ENCODE results near the gene SERHL2.

GRCh38 chr22:42533638-42533977, 20.1 kb upstream of the SERHL2 start:
- TF ChIP-seq CTCF (IDR thresholded peaks at IDR 0.05; ENCODE audit: poor library complexity, severe bottlenecking), result no peak
- TF ChIP-seq EP300 (conservative IDR thresholded peaks at IDR 0.05; ENCODE audit: poor library complexity, severe bottlenecking), result no peak
- no peak for TF ChIP-seq REST (IDR thresholded peaks at IDR 0.05; ENCODE audit: borderline replicate concordance)
- TF ChIP-seq RAD21 (conservative IDR thresholded peaks at IDR 0.05), result no peak
- TF ChIP-seq EZH2 (IDR thresholded peaks at IDR 0.05; ENCODE audit: borderline replicate concordance, insufficient read depth, low read length, poor library complexity, severe bottlenecking), result no peak
- TF ChIP-seq POLR2AphosphoS5 (IDR thresholded peaks at IDR 0.05), result no peak
- TF ChIP-seq MXI1 (conservative IDR thresholded peaks at IDR 0.05; ENCODE audit: poor library complexity, severe bottlenecking), result no peak
